CD4-positive, CD25-positive, alpha-beta regulatory T cell (primary cell): ENCODE data around the gene PLXNB2. TPM values are rescaled to one million over a fixed set of nuclear protein-coding genes. Genes with fewer than 3 reads are reported as not detected.
"Not testable (repeated sequence)": the region's sequence is repeated elsewhere in the genome, so short reads cannot be mapped to it uniquely, and the experiment has no call there.

Experiments used
- ATAC-seq, 2 donors: fragments of 150-1000 bp; cut with Tn5 transposase; one replicate each; pipeline ENCODE4 v1.10.0; 2021; ENCODE audit warnings: low read depth in 2 of 2, moderate number of reproducible peaks in 2 of 2, moderate library complexity in 1 of 2
- DNase-seq, 3 donors: peaks; one replicate each; pipeline versions ENCODE4 v3.0.0 to v3.0.0-alpha.2; 2012 to 2022; ENCODE audit warnings: mixed read lengths in 1 of 3
- H3K27ac ChIP-seq: one replicate; pipeline ENCODE4 v1.7.0; 2013; ENCODE audit warnings: mild to moderate bottlenecking, low read length; ENCODE audit not compliant: insufficient read depth, poor library complexity, severe bottlenecking
- H3K27me3 ChIP-seq: one replicate; pipeline ENCODE4 v1.7.0; 2013; ENCODE audit warnings: low read length; ENCODE audit not compliant: control insufficient read depth, insufficient read depth
- H3K36me3 ChIP-seq: one replicate; pipeline ENCODE4 v1.7.0; 2013; ENCODE audit warnings: mild to moderate bottlenecking, low read length, moderate library complexity; ENCODE audit not compliant: control insufficient read depth, insufficient read depth
- H3K4me1 ChIP-seq: 2 replicates; pipeline ENCODE4 v1.7.0; 2013; ENCODE audit warnings: mild to moderate bottlenecking, low read length; ENCODE audit not compliant: insufficient read depth, control insufficient read depth, poor library complexity, severe bottlenecking
- H3K4me3 ChIP-seq: one replicate; pipeline ENCODE4 v1.7.0; 2013; ENCODE audit warnings: low read depth, mild to moderate bottlenecking, low read length, moderate library complexity
- H3K9me3 ChIP-seq, 2 experiments: 1 replicate in 1 of 2; 2 replicates in 1 of 2; pipeline ENCODE4 v1.7.0; 2013; ENCODE audit warnings: low read length in 2 of 2, mild to moderate bottlenecking in 1 of 2, moderate library complexity in 1 of 2; ENCODE audit not compliant: control insufficient read depth in 2 of 2
- H3K27ac Mint-ChIP-seq, 3 donors: one replicate each; pipeline ENCODE4 v1.8.0; 2020 to 2022; ENCODE audit warnings: mild to moderate bottlenecking in 3 of 3, mixed read lengths in 3 of 3, moderate library complexity in 2 of 3
- H3K27me3 Mint-ChIP-seq: one replicate; pipeline ENCODE4 v1.8.0; 2022; ENCODE audit warnings: mild to moderate bottlenecking, mixed read lengths
- H3K36me3 Mint-ChIP-seq: one replicate; pipeline ENCODE4 v1.8.0; 2020; ENCODE audit warnings: mixed read lengths
- H3K4me1 Mint-ChIP-seq, 4 donors: one replicate each; pipeline ENCODE4 v1.8.0; 2020 to 2022; ENCODE audit warnings: mixed read lengths in 4 of 4, mild to moderate bottlenecking in 1 of 4
- H3K4me3 Mint-ChIP-seq, 4 donors: one replicate each; pipeline ENCODE4 v1.8.0; 2020 to 2022; ENCODE audit warnings: mild to moderate bottlenecking in 4 of 4, mixed read lengths in 4 of 4, moderate library complexity in 3 of 4
- H3K9me3 Mint-ChIP-seq, 7 donors: one replicate each; pipeline ENCODE4 v1.8.0; 2020 to 2022; ENCODE audit warnings: mixed read lengths in 7 of 7, mild to moderate bottlenecking in 3 of 7, moderate library complexity in 2 of 7
- polyA plus RNA-seq, 4 donors: library from polyadenylated mRNA; unstranded; fragments of 300-500 nt; fragmentation: Illumina TruSeq; gene quantifications; one replicate each; pipeline ENCODE4 v1.2.3, GENCODE V29; 2021
- total RNA-seq: library from RNA; stranded (reverse); gene quantifications from one replicate; pipeline ENCODE4 v1.2.3, GENCODE V29; 2022

PLXNB2 gene
- total and polyA plus RNA-seq, 5 donors from 2014 or later, result 0.36 to 3.7 (median 0.55) TPM; not detected in 1

DNA sequence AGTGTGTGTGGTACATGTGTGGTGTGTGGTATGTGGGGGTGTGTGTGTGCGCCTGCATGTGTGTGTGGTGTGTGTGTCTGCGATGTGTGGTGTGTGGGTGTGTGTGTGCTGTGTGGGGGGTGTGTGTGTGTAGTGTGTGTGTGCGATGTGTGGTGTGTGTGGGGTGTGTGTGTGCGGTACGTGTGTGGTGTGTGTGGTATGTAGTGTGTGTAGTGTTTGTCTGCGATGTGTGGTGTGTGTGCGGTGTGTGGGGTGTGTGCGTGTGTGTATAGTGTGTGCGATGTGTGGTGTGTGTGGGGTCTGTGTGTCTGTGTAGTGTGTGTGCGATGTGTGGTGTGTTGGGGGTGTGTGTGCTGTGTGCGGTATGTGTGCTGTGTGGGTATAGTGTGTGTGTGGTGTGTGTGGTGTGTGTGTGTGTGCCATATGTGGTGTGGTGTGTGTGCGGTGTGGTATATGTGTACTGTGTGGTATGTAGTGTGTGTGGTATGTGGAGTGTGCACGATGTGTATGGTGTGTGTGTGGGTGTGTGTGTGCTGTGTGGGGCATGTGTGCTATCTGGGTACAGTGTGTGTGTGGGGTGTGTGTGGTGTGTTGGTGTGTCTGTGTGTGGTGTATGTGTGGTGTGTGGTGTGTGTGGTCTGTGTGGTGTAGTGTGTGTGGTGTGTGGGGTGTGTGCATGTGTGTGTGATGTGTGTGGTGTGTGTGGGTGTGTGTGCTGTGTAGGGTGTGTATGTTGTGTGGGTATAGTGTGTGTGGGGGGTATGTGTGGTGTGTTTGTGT, 30.0 kb upstream of the PLXNB2 start:
- no peaks in the 10 kb centered on the region for H3K27me3 Mint-ChIP-seq
- Histone ChIP-seq H3K36me3 (peaks cover 2% of the 10 kb centered on the region), H3K4me3 (no peak overlapping the region), H3K27ac (no peak overlapping the region), H3K4me1 (peaks cover 8% of the 10 kb centered on the region), H3K27me3 (no peaks in the 10 kb centered on the region), H3K9me3 (no peaks in the 10 kb centered on the region)
- no peaks in the 10 kb centered on the region for H3K9me3 Mint-ChIP-seq
- ATAC-seq (no peak), DNase-seq (no peak)
- H3K4me1 Mint-ChIP-seq, result peaks cover 0 to 11% (median 5%) of the 10 kb centered on the region in 4 donors
- no peaks in the 10 kb centered on the region for H3K36me3 Mint-ChIP-seq
- H3K27ac Mint-ChIP-seq, result no peak overlapping the region
- no peak overlapping the region for H3K4me3 Mint-ChIP-seq

DNA sequence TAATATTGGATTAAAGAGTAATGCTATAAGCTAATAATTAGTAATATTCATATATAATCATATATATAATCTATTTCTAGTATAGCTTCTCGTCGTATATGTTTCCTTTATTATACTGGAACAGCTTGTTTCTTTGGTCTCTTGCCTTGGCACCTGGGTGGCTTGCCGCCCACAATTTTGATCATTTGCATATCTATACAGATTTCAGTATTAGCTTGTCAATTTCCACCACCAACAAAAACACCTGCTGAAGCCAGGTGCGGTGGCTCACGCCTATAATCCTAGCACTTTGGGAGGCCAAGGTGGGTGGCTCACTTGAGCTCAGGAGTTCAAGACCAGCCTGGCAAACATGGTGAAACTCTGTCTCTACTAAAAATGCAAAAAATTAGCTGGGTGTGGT, 27.0 kb upstream of the PLXNB2 start:
- H3K36me3 ChIP-seq, ATAC-seq, H3K4me3 ChIP-seq, H3K27ac Mint-ChIP-seq, DNase-seq, H3K27me3 Mint-ChIP-seq, H3K27ac ChIP-seq, H3K9me3 Mint-ChIP-seq, H3K4me1 Mint-ChIP-seq, H3K4me1 ChIP-seq, H3K4me3 Mint-ChIP-seq, H3K36me3 Mint-ChIP-seq, H3K9me3 ChIP-seq, H3K27me3 ChIP-seq: not testable (repeated sequence)

DNA sequence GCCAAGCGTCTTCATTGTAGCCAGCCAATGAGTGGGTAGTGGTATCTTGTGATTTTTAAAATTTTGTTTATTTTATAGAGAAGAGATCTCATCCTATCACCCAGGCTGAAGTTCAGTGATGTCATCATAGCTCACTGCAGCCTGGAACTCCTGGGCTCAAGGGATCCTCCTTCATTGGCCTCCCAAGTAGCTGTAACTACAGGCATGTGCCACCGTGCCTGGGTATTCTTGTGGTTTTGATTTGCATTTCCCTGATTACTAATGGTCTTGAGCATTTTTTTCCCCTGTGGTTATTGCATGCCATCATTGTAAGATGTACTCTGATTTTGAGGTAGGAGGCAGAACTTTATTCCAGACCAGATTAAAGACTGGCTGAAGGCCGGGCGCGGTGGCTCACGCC, 21.8 kb upstream of the PLXNB2 start:
- H3K27ac ChIP-seq, result no peak overlapping the region
- peak overlapping the region in 2 of 4 donors; percentile 23 to 30 for H3K4me3 Mint-ChIP-seq
- no peak overlapping the region for H3K27ac Mint-ChIP-seq
- H3K36me3 ChIP-seq, result no peaks in the 10 kb centered on the region
- no peak for DNase-seq
- peaks cover 0 to 10% (median 5%) of the 10 kb centered on the region in 4 donors for H3K4me1 Mint-ChIP-seq
- no peaks in the 10 kb centered on the region for H3K27me3 ChIP-seq
- no peaks in the 10 kb centered on the region for H3K36me3 Mint-ChIP-seq
- no peak overlapping the region for H3K4me3 ChIP-seq
- H3K27me3 Mint-ChIP-seq, result peaks cover 13% of the 10 kb centered on the region
- peaks cover 13% of the 10 kb centered on the region for H3K4me1 ChIP-seq
- ATAC-seq, result no peak
- H3K9me3 Mint-ChIP-seq, result no peaks in the 10 kb centered on the region
- no peaks in the 10 kb centered on the region for H3K9me3 ChIP-seq

DNA sequence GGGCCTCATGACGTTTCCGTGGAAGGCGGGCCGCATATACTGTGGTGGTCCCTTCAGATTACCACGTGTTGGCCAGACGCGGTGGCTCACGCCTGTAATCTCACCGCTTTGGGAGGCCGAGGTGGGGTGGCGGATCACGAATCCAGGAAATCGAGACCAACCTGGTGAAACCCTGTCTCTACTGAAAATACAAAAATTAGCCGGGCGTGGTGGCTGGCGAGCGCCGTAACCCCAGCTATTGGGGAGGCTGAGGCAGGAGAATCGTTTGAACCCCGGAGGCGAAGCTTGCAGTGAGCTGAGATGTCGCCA, 20.2 kb upstream of the PLXNB2 start:
- no peak for ATAC-seq

DNA sequence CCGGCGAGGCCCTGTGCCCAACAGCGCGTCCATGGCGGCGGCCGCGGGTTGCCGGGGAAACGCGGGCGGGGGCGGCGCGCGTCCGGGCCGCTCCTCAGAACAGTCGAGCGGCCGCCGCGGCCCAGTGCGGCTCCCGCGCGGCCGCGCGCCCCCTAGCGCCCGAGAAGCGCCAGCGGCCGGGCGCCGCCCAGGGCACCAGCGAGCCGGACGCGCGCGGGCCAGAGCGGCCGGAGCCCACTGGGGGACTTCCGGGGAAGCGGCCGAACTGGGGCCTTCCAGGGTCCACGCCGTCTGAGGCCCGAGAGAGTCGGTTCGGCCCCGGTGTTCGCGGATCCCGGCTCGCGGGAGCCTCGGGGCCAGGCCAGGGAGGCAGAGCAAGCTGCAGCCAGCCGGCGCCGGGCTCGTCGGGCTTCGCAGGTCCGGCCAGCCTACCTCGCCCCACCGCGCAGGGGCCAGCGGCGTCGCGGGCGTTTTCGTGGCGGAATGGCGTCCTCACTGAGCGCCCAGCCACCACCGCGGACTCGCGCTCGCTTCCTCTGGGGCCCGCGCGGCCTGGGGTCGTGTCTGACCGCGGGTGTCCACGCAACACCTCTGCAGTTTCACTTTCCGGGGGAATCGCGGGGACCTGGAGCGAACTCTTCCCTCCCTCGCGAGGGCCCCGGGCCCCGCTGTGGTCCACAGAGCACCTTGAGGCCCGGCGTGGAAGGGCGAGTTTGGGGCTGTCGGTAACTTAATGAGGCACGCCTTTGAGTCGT, 19.7 kb upstream of the PLXNB2 start, which contains the start of gene DENND6B:
Gene DENND6B (minus strand): TSS at position 57 of the 755 bp plus-strand sequence. CDS start 24 bp downstream, at position 33.
- peak within 1 kb of the TSS; percentile 41 for H3K27ac ChIP-seq
- peak; percentile 61 to 68 (median 62) for DNase-seq

More for the DNA sequence above, 20.2 kb upstream of the PLXNB2 start:
- Mint-ChIP-seq H3K27ac (peak overlapping the region in 2 of 3 donors; percentile 38 to 42), H3K36me3 (no peaks in the 10 kb centered on the region), H3K9me3 (no peaks in the 10 kb centered on the region), H3K27me3 (peaks cover 16% of the 10 kb centered on the region), H3K4me3 (peak overlapping the region; percentile 80 to 92 (median 86)), H3K4me1 (peaks cover 0 to 10% (median 5%) of the 10 kb centered on the region in 4 donors)
- Histone ChIP-seq H3K27me3 (no peaks in the 10 kb centered on the region), H3K27ac (no peak overlapping the region), H3K36me3 (no peaks in the 10 kb centered on the region), H3K9me3 (no peaks in the 10 kb centered on the region), H3K4me1 (peaks cover 13% of the 10 kb centered on the region), H3K4me3 (no peak overlapping the region)
- no peak for DNase-seq

DNA sequence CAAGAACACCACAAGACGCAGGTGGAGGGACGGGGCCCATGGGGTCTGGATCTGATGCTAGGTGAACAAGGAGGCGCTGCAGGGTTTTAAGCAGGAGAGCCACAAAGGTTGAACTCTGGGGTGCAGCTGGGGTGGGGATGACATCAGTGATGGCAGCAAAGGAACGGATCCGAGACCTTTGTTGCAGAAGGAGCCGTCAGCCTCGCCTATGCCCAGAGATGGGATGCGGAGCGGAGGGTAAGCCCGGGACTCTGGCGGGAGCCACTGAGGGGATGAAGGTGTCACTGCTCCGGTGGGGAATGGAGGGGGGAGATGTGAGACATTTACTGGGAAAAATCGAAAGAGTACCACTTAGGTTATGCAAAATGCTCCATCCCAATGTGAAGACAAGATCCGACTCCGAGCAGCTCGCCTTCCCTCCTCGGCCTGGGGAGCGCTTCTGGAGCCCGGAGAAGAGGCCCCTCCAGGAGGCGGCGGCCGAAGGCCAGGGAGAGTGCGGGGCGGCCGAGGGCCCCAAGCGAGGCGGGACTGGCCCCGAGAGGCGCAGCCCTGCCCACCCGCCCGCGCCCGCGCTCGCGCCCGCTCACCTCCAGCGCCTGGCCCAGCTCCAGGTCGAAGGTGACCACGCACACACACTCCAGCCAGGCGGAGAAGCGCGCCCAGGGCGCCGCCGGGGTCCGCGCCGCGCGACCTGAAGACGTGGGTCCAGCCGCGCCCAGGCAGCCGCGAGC, 18.9 kb upstream of the PLXNB2 start:
- H3K27me3 ChIP-seq, result no peaks in the 10 kb centered on the region
- peaks cover 0 to 10% (median 5%) of the 10 kb centered on the region in 4 donors for H3K4me1 Mint-ChIP-seq
- H3K9me3 ChIP-seq, result no peaks in the 10 kb centered on the region
- H3K27ac ChIP-seq, result no peak overlapping the region
- H3K4me1 ChIP-seq, result peaks cover 13% of the 10 kb centered on the region
- no peaks in the 10 kb centered on the region for H3K36me3 Mint-ChIP-seq
- no peak for DNase-seq
- H3K36me3 ChIP-seq, result no peaks in the 10 kb centered on the region
- peak in 1 of 2 donors; percentile 10 for ATAC-seq
- peak overlapping the region; percentile 80 to 95 (median 87) for H3K4me3 Mint-ChIP-seq
- peak overlapping the region in 2 of 3 donors; percentile 51 to 68 for H3K27ac Mint-ChIP-seq
- H3K9me3 Mint-ChIP-seq, result no peaks in the 10 kb centered on the region
- peaks cover 16% of the 10 kb centered on the region for H3K27me3 Mint-ChIP-seq
- H3K4me3 ChIP-seq, result no peak overlapping the region

More for the DNA sequence above, 19.7 kb upstream of the PLXNB2 start, which contains the start of gene DENND6B:
- Mint-ChIP-seq H3K27ac (peak within 1 kb of the TSS; percentile 38 to 68 (median 51)), H3K9me3 (no peaks in the 10 kb centered on the region), H3K36me3 (no peaks in the 10 kb centered on the region), H3K27me3 (peaks cover 16% of the 10 kb centered on the region), H3K4me1 (peaks cover 0 to 10% (median 5%) of the 10 kb centered on the region in 4 donors), H3K4me3 (peak within 1 kb of the TSS; percentile 84 to 95 (median 88))
- peak; percentile 88 to 93 for ATAC-seq
- peaks cover 13% of the 10 kb centered on the region for H3K4me1 ChIP-seq
- no peaks in the 10 kb centered on the region for H3K36me3 ChIP-seq
- no peaks in the 10 kb centered on the region for H3K27me3 ChIP-seq
- no peaks in the 10 kb centered on the region for H3K9me3 ChIP-seq
- H3K4me3 ChIP-seq, result no peak within 1 kb of the TSS

DNA sequence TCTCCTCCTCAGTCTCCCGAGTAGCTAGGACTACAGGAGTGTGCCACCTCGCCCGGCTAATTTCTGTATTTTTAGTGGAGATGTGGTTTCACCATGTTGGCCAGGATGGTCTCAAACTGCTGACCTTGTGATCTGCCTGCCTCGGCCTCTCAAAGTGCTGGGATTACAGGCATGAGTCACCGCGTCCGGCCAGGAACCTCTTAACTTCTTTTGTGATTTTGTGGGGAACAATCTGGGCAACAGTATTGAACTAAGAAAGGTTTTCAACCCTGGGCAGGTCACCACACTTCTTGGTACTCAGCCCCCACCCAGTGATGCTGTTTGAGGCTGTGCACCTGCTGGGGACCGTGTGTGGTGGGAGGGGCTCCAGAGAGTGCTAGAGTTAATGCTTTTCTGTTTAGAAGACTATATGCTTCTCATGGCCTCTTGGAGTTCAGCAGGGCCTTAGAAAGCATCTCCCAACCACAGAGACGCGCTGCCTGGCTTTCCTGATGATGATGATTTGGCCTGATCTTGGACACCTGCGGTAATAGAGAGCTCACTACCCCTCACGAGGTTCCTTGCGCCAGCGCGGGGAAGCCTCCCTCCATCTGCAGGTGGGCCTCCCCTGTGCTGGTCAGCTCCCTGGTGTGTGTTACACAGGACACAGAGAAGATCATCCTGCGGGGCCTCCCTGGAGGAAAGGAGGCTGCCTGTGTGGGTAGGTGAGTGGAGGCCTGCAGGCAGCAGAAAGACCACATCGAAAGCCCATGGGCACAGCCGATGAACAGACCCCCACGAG, 18.2 kb upstream of the PLXNB2 start:
- ATAC-seq, result no peak
- H3K27ac ChIP-seq, result no peak overlapping the region
- DNase-seq, result no peak
- Mint-ChIP-seq H3K4me3 (peak overlapping the region; percentile 80 to 95 (median 87)), H3K36me3 (no peaks in the 10 kb centered on the region), H3K27ac (peak overlapping the region; percentile 38 to 68 (median 51)), H3K4me1 (peaks cover 0 to 10% (median 5%) of the 10 kb centered on the region in 4 donors), H3K27me3 (peaks cover 16% of the 10 kb centered on the region), H3K9me3 (no peaks in the 10 kb centered on the region)
- no peaks in the 10 kb centered on the region for H3K9me3 ChIP-seq
- H3K4me1 ChIP-seq, result peaks cover 13% of the 10 kb centered on the region
- H3K36me3 ChIP-seq, result no peaks in the 10 kb centered on the region
- no peaks in the 10 kb centered on the region for H3K27me3 ChIP-seq
- H3K4me3 ChIP-seq, result no peak overlapping the region
